Endothelial cell of umbilical vein (primary cell): ENCODE results near the gene LTBP2. TPM values are rescaled to one million over a fixed set of nuclear protein-coding genes. Genes with fewer than 3 reads are reported as not detected.

Experiments
- BruUV-seq: library from RNA; stranded (reverse); fragments of 400-500 nt; replicated peaks from 2 replicates; lab custom pipeline; 2021; lab: Mats Ljungman, UMichigan
- CTCF ChIA-PET: fragments of 300-600, 350-600 bp; sonication (Branson Sonifier 250); formaldehyde crosslinking; loops from one replicate; lab custom pipeline; 2021; ENCODE audit warnings: antibody characterized with exemption, inconsistent platforms; lab: Charles Lee
- POLR2A ChIA-PET: fragments of 300-600, 350-600 bp; sonication (Branson Sonifier 250); formaldehyde crosslinking; loops from one replicate; lab custom pipeline; 2021; ENCODE audit warnings: antibody characterized with exemption, inconsistent platforms; lab: Charles Lee
- DNase-seq: peaks from one replicate; pipeline ENCODE4 v3.0.0-alpha.2; 2011; ENCODE audit warnings: low read depth, low spot score
- FAIRE-seq: peaks from 2 replicates; lab custom pipeline; 2011; peaks lifted over from hg19 to GRCh38; lab: Jason Lieb, UNC
- H2AFZ ChIP-seq: 2 replicates; pipeline ENCODE4 v1.6.0; 2012; ENCODE audit warnings: low read depth, low read length, control low read depth, inconsistent platforms
- H3K27ac ChIP-seq: 2 replicates; pipeline ENCODE4 v1.5.1; 2011; ENCODE audit warnings: low read depth, mild to moderate bottlenecking, control low read depth, low read length, moderate library complexity; ENCODE audit not compliant: insufficient read depth
- H3K27me3 ChIP-seq, 2 experiments: 2 replicates each; pipeline versions ENCODE4 v1.6.0 to v1.6.1; 2011; ENCODE audit warnings: low read length in 2 of 2, mixed read lengths in 1 of 2; ENCODE audit not compliant: control insufficient read depth in 2 of 2, insufficient read depth in 2 of 2
- H3K36me3 ChIP-seq, 2 experiments: 2 replicates in 1 of 2; 3 replicates in 1 of 2; pipeline ENCODE4 v1.5.1; 2011; ENCODE audit warnings: low read length in 2 of 2, mild to moderate bottlenecking in 1 of 2, moderate library complexity in 1 of 2; ENCODE audit not compliant: control insufficient read depth in 2 of 2, insufficient read depth in 2 of 2; ENCODE audit errors: extremely low read depth in 1 of 2
- H3K4me1 ChIP-seq: 3 replicates; pipeline ENCODE4 v1.5.1; 2011; ENCODE audit warnings: mild to moderate bottlenecking, low read length; ENCODE audit not compliant: control insufficient read depth, insufficient read depth; ENCODE audit errors: extremely low read depth
- H3K4me2 ChIP-seq: 2 replicates; pipeline ENCODE4 v1.6.1; 2011; ENCODE audit warnings: low read length, control low read depth, mixed read lengths; ENCODE audit not compliant: insufficient read depth
- H3K4me3 ChIP-seq, 3 experiments: fragments of 200-600 bp in 1 of 3; sonication (generic), shearing (Covaris generic) in 1 of 3; replicated peaks in 1 of 3; 2 replicates each; pipeline ENCODE4 v1.5.1; 2011 to 2016; ENCODE audit warnings: control low read depth in 3 of 3, low read length in 3 of 3, mild to moderate bottlenecking in 2 of 3, inconsistent platforms in 1 of 3, low read depth in 1 of 3, moderate library complexity in 1 of 3; ENCODE audit not compliant: insufficient read depth in 1 of 3
- H3K79me2 ChIP-seq: 2 replicates; pipeline ENCODE4 v1.6.0; 2012; ENCODE audit warnings: low read length, inconsistent platforms; ENCODE audit not compliant: control insufficient read depth, insufficient read depth
- H3K9ac ChIP-seq: replicated peaks from 2 replicates; pipeline ENCODE3; 2011; ENCODE audit warnings: low read length, control low read depth; ENCODE audit not compliant: insufficient read depth; ENCODE audit errors: extremely low read depth
- H3K9me1 ChIP-seq: replicated peaks from 3 replicates; pipeline ENCODE4 v1.6.0; 2011; ENCODE audit warnings: mild to moderate bottlenecking, low read length; ENCODE audit not compliant: control insufficient read depth, insufficient read depth; ENCODE audit errors: extremely low read depth
- H3K9me3 ChIP-seq: replicated peaks from 2 replicates; pipeline ENCODE4 v1.5.1; 2012; ENCODE audit warnings: low read length, inconsistent platforms; ENCODE audit not compliant: control insufficient read depth, insufficient read depth
- H4K20me1 ChIP-seq: replicated peaks from 2 replicates; pipeline ENCODE3; 2011; ENCODE audit warnings: mild to moderate bottlenecking, low read length; ENCODE audit not compliant: control insufficient read depth, insufficient read depth; ENCODE audit errors: extremely low read depth
- EZH2 ChIP-seq: IDR thresholded peaks from 2 replicates; pipeline ENCODE4 v1.6.1; 2012; ENCODE audit warnings: borderline replicate concordance, low read depth, mild to moderate bottlenecking, moderate library complexity, low read length, inconsistent platforms; ENCODE audit not compliant: severe bottlenecking
- FOS ChIP-seq: IDR thresholded peaks from 2 replicates; pipeline ENCODE4 v1.6.1; 2011; ENCODE audit warnings: mild to moderate bottlenecking, low read length, moderate library complexity, borderline replicate concordance; ENCODE audit not compliant: insufficient read depth
- GATA2 ChIP-seq: IDR thresholded peaks from 2 replicates; pipeline ENCODE4 v1.7.0; 2011; ENCODE audit warnings: low read depth, mild to moderate bottlenecking, moderate library complexity, mixed read lengths, low read length; ENCODE audit not compliant: insufficient read length, insufficient read depth
- JUN ChIP-seq: IDR thresholded peaks from 2 replicates; pipeline ENCODE4 v1.6.1; 2011; ENCODE audit warnings: borderline replicate concordance, low read depth; ENCODE audit not compliant: insufficient read length, insufficient read depth
- MYC ChIP-seq: IDR thresholded peaks from one replicate; pipeline ENCODE4 v1.6.1; 2011; ENCODE audit warnings: mild to moderate bottlenecking, low read depth, low read length
- POLR2A ChIP-seq: IDR thresholded peaks from 2 replicates; pipeline ENCODE4 v1.6.1; 2012; ENCODE audit warnings: low read depth, mild to moderate bottlenecking, control low read depth, low read length
- POLR2AphosphoS5 ChIP-seq: IDR thresholded peaks from 2 replicates; pipeline ENCODE4 v1.6.1; 2012; ENCODE audit warnings: low read depth, mild to moderate bottlenecking, control low read depth, low read length, moderate library complexity; ENCODE audit not compliant: insufficient read depth
- dilution Hi-C: fragments of 300-500 bp; cut with MboI; formaldehyde crosslinking; loops from one replicate; pipeline ENCODE4 v1.15.0; 2019; ENCODE audit warnings: low sequenced_read_pairs; ENCODE audit not compliant: extremely low pct_ligation_motif_present
- intact Hi-C: fragments of 100-400 bp; cut with micrococcal nuclease; formaldehyde crosslinking; loops from one replicate; pipeline ENCODE4 v1.10.0; 2022
- polyA plus RNA-seq, 4 experiments: library from polyadenylated mRNA; depleted of rRNA in 3 of 4; stranded (reverse) in 3 of 4; unstranded in 1 of 4; fragments of >200 nt; gene quantifications; 2 replicates each; pipeline versions ENCODE4 v1.2.1 to v1.2.3, GENCODE V29; 2011 to 2012; ENCODE audit warnings: missing spikeins in 1 of 4
- total RNA-seq: library from RNA; stranded (reverse); gene quantifications from 2 replicates; pipeline ENCODE4 v1.2.3, GENCODE V29; 2021

The LTBP2 gene
- total and polyA plus RNA-seq, 2 donors (not counting 3 experiments of a cell fraction or from before 2014, with no cell fraction given), result 209 to 268 TPM

DNA sequence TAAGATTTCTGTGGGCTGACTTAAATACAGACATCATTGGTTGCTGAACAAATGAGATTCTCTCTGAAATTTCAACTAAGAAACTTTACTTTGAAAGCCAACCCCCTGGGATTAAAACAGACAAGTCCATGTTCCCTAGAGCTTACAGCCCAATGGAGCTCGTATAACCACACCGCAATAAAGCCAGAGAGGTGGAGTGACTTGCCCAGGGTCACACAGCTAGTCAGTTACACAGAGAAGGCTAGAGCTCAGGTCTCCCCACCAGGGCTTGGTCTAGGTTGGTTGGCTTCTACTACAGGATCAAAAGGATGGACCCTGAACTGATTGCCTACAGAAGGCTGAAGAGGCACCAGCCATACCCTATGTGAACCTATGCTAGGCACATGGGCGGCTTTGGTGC, 8.9 kb upstream of the LTBP2 start:
- FAIRE-seq (no peak), DNase-seq (no peak)
- Histone ChIP-seq H3K9me1 (no peaks in the 10 kb centered on the region), H3K27me3 (no peaks in the 10 kb centered on the region), H3K4me2 (peak overlapping the region; percentile 21), H2AFZ (no peak overlapping the region), H3K79me2 (peaks cover 5% of the 10 kb centered on the region), H3K4me1 (peaks cover 59% of the 10 kb centered on the region), H3K9ac (peak overlapping the region; percentile 64), H3K4me3 (no peak overlapping the region), H3K36me3 (no peaks in the 10 kb centered on the region), H4K20me1 (no peaks in the 10 kb centered on the region), H3K9me3 (no peaks in the 10 kb centered on the region), H3K27ac (peak overlapping the region; percentile 98)
- intact Hi-C loops, result loop anchor here (1.0 to 2.0 kb wide), 3 partner anchors 14 to 47 kb away; no protein-coding TSS in a partner anchor
- POLR2A ChIA-PET, result interaction anchor here (0.6 to 2.3 kb wide), 6 partner anchors 9 to 131 kb away, joined by 3 to 11 read pairs (median 6); partner anchors contain the start of gene LTBP2
- CTCF ChIA-PET, result interaction anchor here (1.1 to 7.8 kb wide), 6 partner anchors 10 to 92 kb away, joined by 3 to 87 read pairs (median 20); partner anchors contain the start of genes AREL1, FCF1 and LTBP2
- no TSS peak for BruUV-seq
- dilution Hi-C loops, result no loop called here
- TF ChIP-seq GATA2 (no peak), EZH2 (no peak), POLR2AphosphoS5 (peak; percentile 2), FOS (no peak)

DNA sequence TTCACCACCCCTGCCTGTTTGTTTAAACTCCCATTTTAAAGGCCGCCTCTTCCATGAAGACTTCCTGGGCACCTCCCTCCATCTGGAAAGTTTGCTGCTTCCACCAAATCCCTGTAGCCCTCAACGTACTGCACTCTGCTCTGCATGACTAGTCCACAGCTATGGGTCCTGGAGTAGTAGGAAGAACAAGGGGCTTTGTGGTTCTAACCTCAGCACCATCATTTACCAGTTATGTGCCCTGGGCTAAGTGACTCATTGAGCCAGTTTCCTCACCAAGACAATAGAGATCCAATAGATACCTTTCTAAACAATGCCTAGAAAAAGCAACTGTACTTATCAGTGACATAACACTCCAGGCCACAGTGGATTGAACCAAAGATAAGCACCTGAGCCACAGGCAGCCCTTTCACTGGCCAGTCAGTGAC, 8.5 kb upstream of the LTBP2 start:
- H3K9ac ChIP-seq, result peak overlapping the region; percentile 84
- DNase-seq, result peak; percentile 97
- H3K9me3 ChIP-seq, result no peaks in the 10 kb centered on the region
- no peaks in the 10 kb centered on the region for H3K27me3 ChIP-seq
- intact Hi-C loops (loop anchor here (1.0 to 2.0 kb wide), 3 partner anchors 15 to 48 kb away; no protein-coding TSS in a partner anchor), dilution Hi-C loops (no loop called here)
- TF ChIP-seq MYC (no peak), JUN (peak; percentile 98), POLR2A (no peak), POLR2AphosphoS5 (peak; percentile 92), GATA2 (peak; percentile 100), FOS (peak; percentile 98)
- CTCF ChIA-PET, result interaction anchor here (1.1 to 7.8 kb wide), 7 partner anchors 10 to 184 kb away, joined by 3 to 87 read pairs (median 6); partner anchors contain the start of genes AREL1, FCF1 and LTBP2
- POLR2A ChIA-PET, result interaction anchor here (0.8 to 2.3 kb wide), 7 partner anchors 9 to 51 kb away, joined by 3 to 11 read pairs (median 4); partner anchors contain the start of gene LTBP2
- no peaks in the 10 kb centered on the region for H3K36me3 ChIP-seq
- H3K9me1 ChIP-seq, result no peaks in the 10 kb centered on the region
- H3K4me3 ChIP-seq, result no peak overlapping the region
- peak overlapping the region; percentile 98 for H3K27ac ChIP-seq
- BruUV-seq, result no TSS peak
- H3K4me2 ChIP-seq, result peak overlapping the region; percentile 55
- no peak for FAIRE-seq
- H3K4me1 ChIP-seq, result peaks cover 63% of the 10 kb centered on the region
- no peak overlapping the region for H2AFZ ChIP-seq
- peaks cover 9% of the 10 kb centered on the region for H3K79me2 ChIP-seq
- H4K20me1 ChIP-seq, result no peaks in the 10 kb centered on the region
